ENCODE results near the gene RAB23. TPM values are rescaled to one million over a fixed set of nuclear protein-coding genes. Genes with fewer than 3 reads are reported as not detected.

Gene RAB23
- total RNA-seq, 3 donors from 2014 or later, result 10.4 to 11.7 (median 10.8) TPM

GRCh38 chr6:57252137-57252536 is 30.0 kb upstream of the RAB23 start:
- no peak for DNase-seq (ENCODE audit: low spot score in 2 of 2)
- intact Hi-C loops (cut with DNase I; ENCODE audit: low total_unique reads), result no loop called here
- no peaks in the 10 kb centered on the region for H3K4me1 ChIP-seq
- H3K27ac ChIP-seq, result no peak overlapping the region
- TF ChIP-seq POLR2AphosphoS5 (IDR thresholded peaks at IDR 0.05) (no peak), POLR2A (IDR thresholded peaks at IDR 0.05) (no peak), CTCF (IDR thresholded peaks at IDR 0.05) (no peak)
- H3K27me3 ChIP-seq, result no peaks in the 10 kb centered on the region
- no peaks in the 10 kb centered on the region for H3K9me3 ChIP-seq
- no peaks in the 10 kb centered on the region for H3K36me3 ChIP-seq
- no peak overlapping the region for H3K4me3 ChIP-seq

- no peak overlapping the region for H3K27ac ChIP-seq
- TF ChIP-seq CTCF (IDR thresholded peaks at IDR 0.05) (no peak), POLR2AphosphoS5 (IDR thresholded peaks at IDR 0.05) (no peak), POLR2A (IDR thresholded peaks at IDR 0.05) (no peak)
- no peak overlapping the region for H3K4me3 ChIP-seq
- DNase-seq (ENCODE audit: low spot score in 2 of 2), result no peak
- intact Hi-C loops (cut with DNase I; ENCODE audit: low total_unique reads), result no loop called here
- no peaks in the 10 kb centered on the region for H3K9me3 ChIP-seq
- H3K27me3 ChIP-seq, result no peaks in the 10 kb centered on the region
- H3K36me3 ChIP-seq, result no peaks in the 10 kb centered on the region
- H3K4me1 ChIP-seq, result no peaks in the 10 kb centered on the region
These were observed 28.2 kb upstream of the RAB23 start for GRCh38 chr6:57250348-57250747.

GRCh38 chr6:57248311-57248895 is 26.3 kb upstream of the RAB23 start:
- Histone ChIP-seq H3K27me3 (no peaks in the 10 kb centered on the region), H3K27ac (no peak overlapping the region), H3K36me3 (no peaks in the 10 kb centered on the region), H3K4me1 (no peaks in the 10 kb centered on the region), H3K4me3 (no peak overlapping the region), H3K9me3 (no peaks in the 10 kb centered on the region)
- intact Hi-C loops (cut with DNase I; ENCODE audit: low total_unique reads), result no loop called here
- no peak for DNase-seq (ENCODE audit: low spot score in 2 of 2)
- TF ChIP-seq CTCF (IDR thresholded peaks at IDR 0.05) (no peak), POLR2A (IDR thresholded peaks at IDR 0.05) (no peak), POLR2AphosphoS5 (IDR thresholded peaks at IDR 0.05) (no peak)

- DNase-seq (ENCODE audit: low spot score in 2 of 2), result no peak
- Histone ChIP-seq H3K4me1 (no peaks in the 10 kb centered on the region), H3K9me3 (no peaks in the 10 kb centered on the region), H3K36me3 (no peaks in the 10 kb centered on the region), H3K4me3 (no peak overlapping the region), H3K27me3 (no peaks in the 10 kb centered on the region), H3K27ac (no peak overlapping the region)
- intact Hi-C loops (cut with DNase I; ENCODE audit: low total_unique reads), result no loop called here
- TF ChIP-seq POLR2A (IDR thresholded peaks at IDR 0.05), result no peak
- TF ChIP-seq CTCF (IDR thresholded peaks at IDR 0.05), result no peak
- no peak for TF ChIP-seq POLR2AphosphoS5 (IDR thresholded peaks at IDR 0.05)
These were observed 25.5 kb upstream of the RAB23 start for GRCh38 chr6:57247603-57248002.

- no peak overlapping the region for H3K4me3 ChIP-seq
- intact Hi-C loops (cut with DNase I; ENCODE audit: low total_unique reads), result no loop called here
- no peak overlapping the region for H3K27ac ChIP-seq
- H3K4me1 ChIP-seq, result no peaks in the 10 kb centered on the region
- DNase-seq (ENCODE audit: low spot score in 2 of 2), result no peak
- H3K9me3 ChIP-seq, result no peaks in the 10 kb centered on the region
- H3K27me3 ChIP-seq, result no peaks in the 10 kb centered on the region
- H3K36me3 ChIP-seq, result no peaks in the 10 kb centered on the region
- no peak for TF ChIP-seq POLR2A (IDR thresholded peaks at IDR 0.05)
- TF ChIP-seq CTCF (IDR thresholded peaks at IDR 0.05), result no peak
- TF ChIP-seq POLR2AphosphoS5 (IDR thresholded peaks at IDR 0.05), result no peak
These were observed 24.2 kb upstream of the RAB23 start for GRCh38 chr6:57246307-57246706.
